AML-193 (cell line): ENCODE measurements around the gene NLK.
A peak's percentile ranks its signal among the peaks of the same experiment; 100 is the strongest.
"Not testable (repeated sequence)": the region's sequence is repeated elsewhere in the genome, so short reads cannot be mapped to it uniquely, and the experiment has no call there.

Experiments
- DNase-seq, 2 experiments: peaks; one replicate each; lab custom pipeline; 2025; lab: John Stamatoyannopoulos, UW

The NLK gene

GRCh38 chr17:28194382-28194781 lies 151.9 kb downstream of the NLK start:
- no peak for DNase-seq

- DNase-seq = no peak
These were observed 154.2 kb downstream of the NLK start for GRCh38 chr17:28196636-28197035.

- DNase-seq = no peak
These were observed 156.6 kb downstream of the NLK start for GRCh38 chr17:28199115-28199514.

GRCh38 chr17:28199728-28200127 lies 157.3 kb downstream of the NLK start:
- no peak for DNase-seq

DNA sequence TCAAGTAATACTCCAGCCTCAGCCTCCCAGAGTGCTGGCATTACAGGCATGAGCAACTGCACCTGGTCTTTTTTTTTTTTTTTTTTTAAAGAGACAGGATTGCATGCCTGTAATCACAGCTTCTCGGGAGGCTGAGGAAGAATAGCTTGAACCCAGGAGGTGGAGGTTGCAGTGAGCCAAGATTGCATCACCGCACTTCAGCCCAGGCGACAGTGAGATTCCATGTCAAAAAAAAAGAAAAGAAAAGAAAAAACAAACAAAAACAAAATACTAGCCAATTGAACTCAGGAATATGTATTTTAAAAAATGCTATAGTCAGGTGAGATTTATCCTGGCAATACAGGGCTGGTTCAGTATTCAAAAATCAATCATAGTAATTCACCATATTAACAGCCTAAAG lies 158.8 kb downstream of the NLK start:
- DNase-seq = no peak

- DNase-seq = no peak
These were observed 161.8 kb downstream of the NLK start for GRCh38 chr17:28204244-28204643.

DNA sequence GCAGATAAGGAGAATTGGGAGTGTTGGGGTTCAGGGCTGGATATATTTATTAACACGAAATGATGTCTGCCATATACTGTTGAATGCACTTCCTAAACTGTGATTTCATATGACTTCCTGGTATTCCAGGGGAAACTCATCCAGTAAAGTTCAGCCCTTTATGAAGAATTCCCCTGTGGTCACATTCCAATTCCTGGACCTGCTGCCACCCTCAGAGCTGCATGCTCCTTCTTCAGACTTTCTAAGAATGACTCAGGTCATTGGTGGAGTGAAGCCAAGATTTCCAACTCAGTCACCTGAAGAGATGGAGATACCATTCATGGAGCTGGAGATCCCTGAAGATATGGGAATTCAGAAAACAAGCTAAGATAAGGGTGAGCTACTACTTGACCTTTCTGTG lies 162.3 kb downstream of the NLK start:
- no peak for DNase-seq

DNA sequence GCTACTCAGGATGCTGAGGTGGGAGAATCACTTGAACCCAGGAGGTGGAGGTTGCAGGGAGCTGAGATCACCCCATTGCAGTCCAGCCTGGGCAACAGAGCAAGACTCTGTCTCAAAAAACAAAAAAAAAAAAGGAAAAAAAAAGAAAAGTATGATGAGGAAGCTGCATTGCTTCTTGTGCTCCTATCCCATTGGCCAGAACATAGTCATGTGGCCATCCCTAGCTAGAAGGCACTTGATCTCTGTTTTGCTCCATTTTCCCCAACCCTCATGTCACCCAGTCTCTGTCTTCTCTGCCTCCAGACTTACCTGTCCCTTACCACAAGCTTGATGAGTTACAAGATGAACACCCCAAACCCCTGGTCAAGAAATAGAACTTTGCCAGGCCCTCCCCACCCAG lies 163.8 kb downstream of the NLK start:
- DNase-seq = no peak

DNA sequence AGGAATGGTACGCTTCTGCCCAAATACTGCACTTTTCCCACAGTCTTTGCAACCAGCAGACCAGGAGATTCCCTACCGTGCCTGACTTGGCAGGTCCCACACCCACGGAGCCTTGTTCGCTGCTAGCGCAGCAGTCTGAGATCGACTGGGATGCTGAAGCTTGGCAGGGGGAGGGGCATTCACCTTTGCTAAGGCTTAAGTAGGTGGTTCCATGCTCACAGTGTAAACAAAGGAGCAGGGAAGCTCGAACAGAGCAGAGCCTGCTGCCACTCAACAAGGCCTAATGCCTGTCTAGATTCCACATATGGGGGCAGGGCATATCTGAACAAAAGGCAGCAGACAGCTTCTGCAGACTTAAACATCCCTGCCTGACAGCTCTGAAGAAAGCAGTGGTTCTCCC lies 169.3 kb downstream of the NLK start:
- DNase-seq = no peak

DNA sequence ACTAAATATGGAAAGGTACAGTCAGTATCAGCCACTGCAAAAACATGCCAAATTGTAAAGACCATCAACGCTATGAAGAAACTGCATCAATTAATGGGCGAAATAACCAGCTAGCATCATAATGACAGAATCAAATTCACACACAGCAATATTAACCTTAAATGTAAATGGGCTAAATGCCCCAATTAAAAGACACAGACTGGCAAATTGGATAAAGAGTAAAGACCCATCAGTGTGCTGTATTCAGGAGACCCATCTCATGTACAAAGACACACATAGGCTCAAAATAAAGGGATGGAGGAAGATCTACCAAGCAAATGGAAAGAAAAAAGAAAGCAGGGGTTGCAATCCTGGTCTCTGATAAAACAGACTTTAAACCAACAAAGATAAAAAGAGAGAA lies 171.1 kb downstream of the NLK start:
- DNase-seq = not testable (repeated sequence)

- no peak for DNase-seq
These were observed 173.6 kb downstream of the NLK start for GRCh38 chr17:28216052-28216451.

DNA sequence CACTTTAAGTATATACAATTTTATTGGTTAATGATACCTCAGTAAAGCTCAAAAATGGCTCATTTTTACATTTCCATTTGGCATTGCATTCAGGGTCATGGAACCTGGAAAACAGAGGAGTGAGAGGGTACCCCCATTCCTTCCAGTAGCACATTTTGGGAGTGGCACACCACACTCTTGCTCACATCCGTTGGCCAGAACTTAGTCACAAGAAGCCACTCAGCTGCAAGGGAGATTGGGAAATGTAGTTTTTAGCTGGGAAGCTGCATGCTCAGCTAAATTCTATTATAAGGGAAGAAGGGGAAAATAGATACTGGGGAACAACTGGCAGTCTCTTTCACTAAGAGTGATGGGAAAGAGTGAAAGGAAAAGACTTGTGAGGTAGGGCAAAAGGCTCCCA lies 174.1 kb downstream of the NLK start:
- peak; percentile 34 to 42 for DNase-seq

DNA sequence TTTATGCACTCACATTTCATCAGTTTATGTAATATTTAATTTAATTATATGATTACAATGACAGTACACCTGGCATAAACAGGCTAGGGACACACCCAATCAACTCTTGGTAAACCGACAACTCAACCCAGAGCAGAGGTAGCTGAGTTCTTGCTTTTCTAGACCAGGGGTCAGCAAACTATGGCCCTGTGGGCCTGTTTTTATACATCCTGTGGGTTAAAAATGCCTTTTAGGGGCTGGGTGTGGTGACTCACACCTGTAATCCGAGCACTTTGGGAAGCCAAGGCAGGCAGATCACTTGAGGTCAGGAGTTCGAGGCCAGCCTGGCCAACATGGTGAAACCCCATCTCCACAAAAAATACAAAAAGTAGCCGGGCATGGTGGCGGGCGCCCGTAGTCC lies 177.3 kb downstream of the NLK start:
- no peak for DNase-seq

- no peak for DNase-seq
These were observed 179.4 kb downstream of the NLK start for GRCh38 chr17:28221751-28222414.

DNA sequence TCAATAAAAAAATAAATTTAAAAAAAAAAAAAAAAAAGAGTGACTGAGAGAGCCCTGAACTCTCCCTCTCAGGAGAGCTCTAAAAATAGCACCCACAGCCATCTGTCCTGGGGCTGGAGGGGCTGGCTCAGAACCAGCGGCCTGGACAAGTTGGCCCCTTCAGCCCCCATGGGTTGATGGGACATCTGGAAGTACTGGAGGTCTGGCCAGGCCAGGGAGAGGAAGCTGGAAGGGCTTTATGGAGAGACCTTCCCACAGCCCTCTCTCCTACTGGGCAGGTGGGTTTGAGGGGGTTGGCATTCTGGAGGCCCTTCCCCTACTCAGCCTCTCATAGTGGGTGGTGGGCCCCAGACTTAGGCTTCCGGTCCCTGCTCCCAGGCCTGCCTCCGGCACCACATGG lies 182.8 kb downstream of the NLK start:
- DNase-seq = no peak

- no peak for DNase-seq
These were observed 183.4 kb downstream of the NLK start for GRCh38 chr17:28225867-28226266.

DNA sequence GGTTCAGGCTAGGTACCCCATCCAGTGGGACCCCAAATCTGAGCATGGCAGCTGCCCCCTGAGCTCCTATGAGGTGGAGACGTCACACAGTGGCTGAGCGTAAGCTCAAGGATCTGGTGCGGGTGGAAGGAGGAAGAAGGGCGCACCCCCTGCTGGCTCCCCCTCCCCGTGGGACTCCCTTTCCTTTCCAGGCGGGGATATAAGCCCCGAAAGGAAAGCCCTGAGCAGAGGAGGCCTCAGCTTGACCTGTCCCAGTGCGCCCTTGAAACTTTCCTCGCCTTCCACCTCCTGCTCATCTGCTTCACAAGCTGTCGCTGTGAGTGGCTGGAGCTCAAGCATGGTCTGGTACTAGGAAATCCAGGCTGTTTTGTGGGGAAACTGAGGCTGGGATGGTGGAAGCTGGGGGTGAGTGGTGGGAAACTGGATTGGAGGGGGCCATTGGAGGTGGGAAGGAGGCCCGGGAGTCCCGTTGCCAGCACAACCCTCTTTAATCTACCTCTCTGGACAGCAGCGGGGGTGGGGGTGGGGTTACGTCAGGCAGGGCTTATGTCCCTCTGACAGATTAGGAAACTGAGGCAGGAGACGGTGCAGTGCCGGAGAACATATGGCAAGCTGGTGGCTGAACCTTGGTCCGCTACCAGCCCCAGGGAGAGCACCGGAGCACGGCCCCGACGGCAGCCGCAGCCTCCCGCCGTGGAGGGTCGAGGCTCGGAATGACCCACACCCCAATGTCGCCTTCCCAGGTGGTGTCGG lies 184.3 kb downstream of the NLK start:
- DNase-seq = no peak

GRCh38 chr17:28227316-28228108 lies 185.0 kb downstream of the NLK start:
- DNase-seq = no peak

- DNase-seq = peak; percentile 27 to 35
These were observed 185.8 kb downstream of the NLK start for GRCh38 chr17:28228109-28228840.

DNA sequence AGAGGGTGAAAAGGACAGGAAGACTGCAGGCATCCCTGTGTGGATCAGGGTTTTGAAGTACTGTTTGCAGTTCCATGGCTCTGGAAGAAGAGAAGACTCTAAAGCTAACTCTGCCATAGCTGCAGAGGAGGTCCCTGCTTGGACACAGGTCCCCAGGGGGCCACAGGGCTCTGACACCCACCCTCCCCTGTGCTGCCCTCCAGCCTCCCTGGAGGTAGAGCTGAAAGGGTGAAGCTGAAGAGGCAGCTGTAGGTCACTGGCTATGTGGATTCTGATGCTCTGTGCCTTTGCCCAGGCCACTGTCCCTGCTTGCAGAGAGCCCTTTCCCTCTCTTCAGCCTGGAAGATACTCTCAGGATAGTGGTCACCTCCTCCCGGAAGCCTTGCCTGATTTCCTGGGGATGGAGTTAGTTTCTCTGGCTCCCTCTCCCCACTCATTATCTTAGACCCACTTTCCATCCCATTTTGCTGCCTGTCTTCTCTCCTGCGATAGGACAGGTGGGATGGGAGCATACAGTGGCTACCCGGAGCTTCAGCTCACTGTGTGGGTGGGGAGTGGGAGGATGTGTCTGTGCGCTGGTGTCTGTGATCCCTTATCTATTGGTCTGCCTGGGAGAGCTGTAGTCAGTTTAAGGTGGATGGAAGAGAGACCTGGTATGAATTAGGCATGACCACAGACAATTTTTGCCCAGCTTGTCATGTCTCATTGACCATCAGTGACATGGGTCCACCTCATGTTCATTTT lies 186.7 kb downstream of the NLK start:
- no peak for DNase-seq

DNA sequence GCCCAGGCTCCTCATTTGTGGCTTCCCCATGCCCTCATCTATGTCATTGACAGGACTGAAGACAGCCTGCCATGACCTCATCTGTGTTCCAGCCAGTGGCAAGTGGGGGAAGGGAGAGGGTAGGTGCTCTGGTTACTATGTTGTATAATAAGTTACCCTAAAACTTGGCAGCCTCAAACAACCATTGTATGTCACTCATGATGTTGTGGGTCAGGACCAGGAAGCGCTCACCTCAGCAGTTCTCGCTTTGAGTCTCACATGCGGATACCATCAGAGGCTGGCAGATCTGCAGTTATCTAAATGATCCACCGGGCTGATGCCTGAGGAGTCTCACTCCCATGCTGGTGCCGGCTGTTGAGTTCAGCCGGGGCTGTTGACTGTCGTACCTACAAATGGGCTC lies 187.5 kb downstream of the NLK start:
- no peak for DNase-seq

GRCh38 chr17:28230607-28231006 lies 188.1 kb downstream of the NLK start:
- DNase-seq = not testable (repeated sequence)
